Measurements from ENCODE around the gene PTPRN2.

PTPRN2 gene

GRCh38 chr7:157627033-157627432 is 960.6 kb downstream of the PTPRN2 start:
- no peak for DNase-seq (ENCODE audit: low read depth, low spot score)
- no peak overlapping the region for H3K27ac ChIP-seq

GRCh38 chr7:157625973-157626742 is 961.5 kb downstream of the PTPRN2 start:
- no peak for DNase-seq (ENCODE audit: low read depth, low spot score)
- no peak overlapping the region for H3K27ac ChIP-seq

DNA sequence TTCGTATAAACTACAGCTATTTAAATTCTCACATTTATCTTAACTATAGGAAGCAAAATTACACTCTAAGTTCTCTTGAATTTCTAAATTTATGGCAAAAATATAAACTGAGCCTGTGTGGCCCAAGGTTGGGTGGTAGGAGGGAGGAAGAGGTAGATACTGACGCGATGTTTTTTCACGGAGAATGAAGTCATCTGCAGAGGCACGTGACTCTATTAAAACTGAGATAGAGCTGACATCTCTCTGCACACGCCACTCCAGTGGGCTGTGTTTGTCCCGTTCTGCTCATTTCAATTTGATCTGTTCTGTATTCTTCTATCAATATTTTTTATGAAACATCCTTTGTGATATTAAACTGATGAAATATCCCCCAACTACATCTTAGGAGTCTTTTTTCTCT is 964.1 kb downstream of the PTPRN2 start:
- no peak for DNase-seq (ENCODE audit: low read depth, low spot score)
- no peak overlapping the region for H3K27ac ChIP-seq

GRCh38 chr7:157622408-157623205 is 965.0 kb downstream of the PTPRN2 start:
- no peak overlapping the region for H3K27ac ChIP-seq
- no peak for DNase-seq (ENCODE audit: low read depth, low spot score)

DNA sequence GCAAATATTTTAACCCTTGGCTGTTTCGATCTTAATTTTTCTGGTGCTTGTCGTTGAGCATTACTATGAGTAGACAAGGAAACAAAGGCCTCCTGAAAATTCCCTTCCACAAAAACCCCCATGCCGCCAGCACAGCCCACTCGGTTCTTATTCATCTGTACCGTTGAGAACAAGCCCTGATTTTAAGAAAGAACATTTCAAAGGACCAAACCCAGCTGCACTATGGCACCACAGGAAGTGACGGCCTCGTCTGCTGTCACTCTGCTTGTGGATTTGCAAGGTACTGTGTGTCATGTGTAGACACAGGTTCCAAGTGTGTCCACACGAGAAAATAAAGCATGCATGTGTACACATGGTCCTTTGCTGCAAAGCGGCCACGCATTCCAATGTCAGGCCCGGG is 965.6 kb downstream of the PTPRN2 start:
- no peak overlapping the region for H3K27ac ChIP-seq
- DNase-seq (ENCODE audit: low read depth, low spot score), result no peak

- H3K27ac ChIP-seq, result no peak overlapping the region
Observed at GRCh38 chr7:157621131-157621681, 966.4 kb downstream of the PTPRN2 start.

GRCh38 chr7:157620616-157621015 is 967.0 kb downstream of the PTPRN2 start:
- no peak overlapping the region for H3K27ac ChIP-seq
- no peak for DNase-seq (ENCODE audit: low read depth, low spot score)

More at GRCh38 chr7:157621131-157621681, 966.4 kb downstream of the PTPRN2 start:
- no peak for DNase-seq (ENCODE audit: low read depth, low spot score)

- H3K27ac ChIP-seq, result no peak overlapping the region
- no peak for DNase-seq (ENCODE audit: low read depth, low spot score)
Observed at GRCh38 chr7:157619753-157620525, 967.7 kb downstream of the PTPRN2 start.

- no peak for DNase-seq (ENCODE audit: low read depth, low spot score)
- no peak overlapping the region for H3K27ac ChIP-seq
Observed at GRCh38 chr7:157618823-157619606, 968.6 kb downstream of the PTPRN2 start.

DNA sequence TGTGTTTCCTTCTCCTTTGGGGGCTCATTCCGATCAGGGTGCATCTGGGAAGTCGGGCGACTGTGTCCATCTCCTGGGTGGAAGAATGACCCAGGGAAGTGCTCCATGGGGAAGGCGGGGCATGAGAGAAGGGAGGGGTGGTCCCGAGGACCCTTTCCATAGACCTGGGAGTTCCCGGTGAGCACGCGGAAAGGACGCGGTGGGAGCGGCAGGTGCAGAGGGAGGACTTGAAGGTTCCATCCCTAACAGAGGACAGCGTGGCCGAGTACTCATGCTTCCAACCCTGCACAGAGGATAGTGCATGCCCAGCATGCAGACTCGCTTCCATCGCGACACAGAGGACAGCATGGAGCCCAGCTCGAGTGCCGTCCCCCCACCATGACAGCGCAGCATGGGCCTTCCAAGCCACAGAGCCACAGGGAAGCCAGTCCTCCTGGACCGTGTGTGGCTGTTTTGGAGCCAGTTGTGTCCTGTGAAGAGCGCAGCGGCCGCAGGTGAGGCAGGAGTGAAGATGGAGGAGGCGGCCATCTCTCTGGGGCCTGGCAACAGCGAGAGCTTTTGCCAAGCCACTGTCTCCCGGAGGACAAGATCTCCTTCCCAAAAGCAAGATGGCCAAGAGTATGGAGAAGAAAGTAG is 969.4 kb downstream of the PTPRN2 start:
- no peak overlapping the region for H3K27ac ChIP-seq
- DNase-seq (ENCODE audit: low read depth, low spot score), result no peak

- DNase-seq (ENCODE audit: low read depth, low spot score), result no peak
- H3K27ac ChIP-seq, result no peak overlapping the region
Observed at GRCh38 chr7:157617401-157617800, 970.2 kb downstream of the PTPRN2 start.

DNA sequence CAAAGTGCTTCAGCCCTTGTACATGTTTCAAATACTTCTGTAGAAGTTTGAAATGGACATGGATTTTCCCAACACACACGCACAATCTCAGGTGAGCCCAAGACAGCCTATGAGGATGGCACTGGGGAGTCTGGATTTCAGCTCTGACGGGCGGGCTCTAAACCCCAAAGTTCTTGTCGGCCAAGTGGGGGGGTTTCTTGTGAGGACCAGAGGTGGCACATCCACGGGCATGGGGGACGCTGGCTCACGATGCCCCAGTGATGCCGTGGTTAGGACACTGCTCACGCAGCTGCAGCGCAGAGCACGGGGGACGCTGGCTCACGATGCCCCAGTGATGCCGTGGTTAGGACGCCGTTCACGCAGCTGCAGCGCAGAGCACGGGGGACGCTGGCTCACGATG is 970.7 kb downstream of the PTPRN2 start:
- no peak overlapping the region for H3K27ac ChIP-seq
- no peak for DNase-seq (ENCODE audit: low read depth, low spot score)

DNA sequence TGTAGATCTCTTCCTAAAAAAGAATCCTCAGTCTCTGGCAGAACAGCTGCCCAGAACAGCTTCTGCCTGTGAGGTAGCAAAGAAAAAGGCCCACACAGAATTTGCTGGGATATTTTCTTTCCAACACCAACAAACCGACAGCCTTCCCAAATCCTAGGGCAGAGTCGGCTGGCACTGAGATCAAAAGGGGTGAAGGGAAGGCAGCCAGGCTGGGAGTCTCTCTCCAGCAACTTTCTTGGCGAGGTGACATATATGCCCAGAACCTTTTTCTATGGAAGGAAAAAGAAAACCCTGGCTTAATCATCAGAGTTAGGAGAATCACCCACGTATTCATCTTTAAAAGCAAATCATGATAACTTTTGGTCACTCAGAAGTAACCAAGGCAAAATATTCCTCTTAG is 971.2 kb downstream of the PTPRN2 start:
- DNase-seq (ENCODE audit: low read depth, low spot score), result no peak
- H3K27ac ChIP-seq, result no peak overlapping the region

DNA sequence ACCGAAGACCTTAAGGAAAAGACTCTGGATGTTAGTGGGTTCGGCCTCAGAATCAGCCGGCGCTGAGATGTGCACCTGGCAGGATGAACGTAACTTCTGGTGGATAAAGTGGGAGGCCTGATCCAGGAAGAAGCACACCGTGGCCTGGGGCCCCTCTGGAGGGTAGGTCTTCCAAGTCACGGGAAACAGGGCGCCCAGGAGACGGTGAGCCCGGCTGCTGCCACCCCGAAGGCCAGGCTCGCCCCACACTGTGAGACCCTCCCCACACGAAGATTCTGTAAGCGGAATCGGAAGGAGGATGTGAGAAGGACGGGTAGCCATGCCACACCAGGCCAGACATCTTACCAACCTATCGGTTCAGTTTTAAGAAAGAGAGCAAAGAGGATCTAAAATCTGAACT is 971.8 kb downstream of the PTPRN2 start:
- no peak for DNase-seq (ENCODE audit: low read depth, low spot score)
- no peak overlapping the region for H3K27ac ChIP-seq

- no peak for DNase-seq (ENCODE audit: low read depth, low spot score)
- H3K27ac ChIP-seq, result no peak overlapping the region
Observed at GRCh38 chr7:157615101-157615817, 972.4 kb downstream of the PTPRN2 start.

DNA sequence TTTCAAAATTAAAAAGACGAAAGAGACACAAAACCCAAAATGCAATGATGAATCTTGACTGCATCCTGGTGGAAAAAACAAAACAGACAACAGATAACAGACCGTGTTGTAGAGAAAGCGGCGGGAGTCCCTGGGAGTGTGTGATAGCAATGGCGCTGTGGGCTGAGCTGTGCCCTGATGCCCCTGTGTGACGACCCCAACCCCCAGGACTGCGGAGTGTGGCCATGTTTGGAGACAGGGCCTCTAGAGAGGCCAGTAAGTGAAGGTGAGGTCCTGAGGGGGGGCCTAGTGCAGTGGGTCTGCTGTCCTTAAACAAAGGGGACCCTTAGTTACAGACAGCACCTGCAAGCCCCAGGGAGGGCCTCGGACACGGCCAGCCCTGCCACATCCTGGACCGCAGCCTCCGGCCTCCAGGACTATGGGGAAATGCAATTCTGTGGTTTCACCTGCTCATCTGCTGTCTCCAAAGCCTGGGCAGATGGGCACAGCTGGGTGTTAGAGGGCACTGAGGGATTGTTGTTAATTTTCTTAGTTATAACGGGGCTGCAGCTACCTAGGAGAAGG is 973.1 kb downstream of the PTPRN2 start:
- no peak for DNase-seq (ENCODE audit: low read depth, low spot score)
- H3K27ac ChIP-seq, result no peak overlapping the region

DNA sequence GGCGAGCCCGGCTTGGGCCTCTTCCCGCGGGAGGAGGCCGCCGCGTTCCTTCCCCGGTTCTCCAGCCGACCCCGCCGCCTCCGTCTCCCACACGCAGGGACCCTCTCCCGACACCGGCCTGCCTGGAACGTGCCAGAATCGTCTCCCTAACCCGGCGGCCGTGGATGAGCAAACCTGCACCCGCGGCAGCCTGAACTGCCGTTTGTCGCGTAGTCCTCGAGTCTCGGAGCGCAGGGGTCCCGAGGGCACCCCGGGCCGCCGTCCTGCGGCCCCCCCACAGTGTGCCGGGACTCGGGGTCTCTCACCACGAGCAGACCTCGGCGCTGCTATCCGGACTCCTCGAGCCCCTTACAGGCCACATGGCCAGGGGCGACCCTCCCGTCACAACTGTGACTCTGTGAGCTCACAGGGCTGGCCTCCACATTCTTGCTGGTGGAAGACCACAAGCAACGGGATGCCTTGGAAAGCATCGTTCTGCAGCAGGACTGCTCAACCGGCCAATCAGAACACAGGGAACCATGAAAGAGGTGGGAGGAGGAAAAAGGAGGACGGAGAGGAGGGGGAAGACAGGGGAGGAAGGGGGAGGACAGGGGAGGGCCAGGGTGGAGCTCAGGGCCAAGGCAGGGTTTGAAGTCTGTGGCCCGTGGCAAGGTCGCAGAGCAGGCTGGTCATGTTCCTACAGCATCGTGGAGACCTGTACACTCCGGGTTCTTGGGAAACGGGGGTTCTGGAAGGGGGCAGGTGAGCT is 973.9 kb downstream of the PTPRN2 start:
- no peak overlapping the region for H3K27ac ChIP-seq
- no peak for DNase-seq (ENCODE audit: low read depth, low spot score)

All from epithelial cell of prostate (primary cell).